ENCODE results near the gene PTGR1.

PTGR1 gene

GRCh38 chr9:111542497-111543254, 56.8 kb downstream of the PTGR1 start:
- no peak for DNase-seq (ENCODE audit: low read depth in 2 of 2, low spot score in 1 of 2)

- no peak for DNase-seq (ENCODE audit: low read depth in 2 of 2, low spot score in 1 of 2)
These were observed 66.2 kb downstream of the PTGR1 start for GRCh38 chr9:111533099-111533790.

GRCh38 chr9:111531716-111532115, 67.7 kb downstream of the PTGR1 start:
- no peak for DNase-seq (ENCODE audit: low read depth in 2 of 2, low spot score in 1 of 2)

GRCh38 chr9:111529787-111530186, 69.7 kb downstream of the PTGR1 start:
- no peak for DNase-seq (ENCODE audit: low read depth in 2 of 2, low spot score in 1 of 2)

GRCh38 chr9:111527347-111527746, 72.1 kb downstream of the PTGR1 start:
- no peak for DNase-seq (ENCODE audit: low read depth in 2 of 2, low spot score in 1 of 2)

GRCh38 chr9:111525056-111525977, 74.1 kb downstream of the PTGR1 start, which contains the start of gene ZNF483:
TSS of gene ZNF483 (plus strand) at chr9:111525179. CDS start at chr9:111527396, 2,217 bp downstream.
- peak; percentile 28 to 49 for DNase-seq (ENCODE audit: low read depth in 2 of 2, low spot score in 1 of 2)

GRCh38 chr9:111524731-111525055, 74.8 kb downstream of the PTGR1 start:
- no peak for DNase-seq (ENCODE audit: low read depth in 2 of 2, low spot score in 1 of 2)

- no peak for DNase-seq (ENCODE audit: low read depth in 2 of 2, low spot score in 1 of 2)
These were observed 83.4 kb downstream of the PTGR1 start for GRCh38 chr9:111516061-111516465.

GRCh38 chr9:111514967-111515366, 84.5 kb downstream of the PTGR1 start:
- no peak for DNase-seq (ENCODE audit: low read depth in 2 of 2, low spot score in 1 of 2)

Measured in stimulated activated CD8-positive, alpha-beta memory T cell treated with anti-CD3 and anti-CD28 coated beads, Interleukin-4, amount 100 ng/mL, for 1 hour (primary cell).